Measurements from ENCODE around the gene TFDP1.

Gene TFDP1

GRCh38 chr13:113666951-113667701 is 82.6 kb downstream of the TFDP1 start, which contains the start of gene GRK1:
GRK1 (plus strand) TSS chr13:113667219; CDS start chr13:113667387, 168 bp downstream.
- no peak for DNase-seq (ENCODE audit: low spot score)

DNA sequence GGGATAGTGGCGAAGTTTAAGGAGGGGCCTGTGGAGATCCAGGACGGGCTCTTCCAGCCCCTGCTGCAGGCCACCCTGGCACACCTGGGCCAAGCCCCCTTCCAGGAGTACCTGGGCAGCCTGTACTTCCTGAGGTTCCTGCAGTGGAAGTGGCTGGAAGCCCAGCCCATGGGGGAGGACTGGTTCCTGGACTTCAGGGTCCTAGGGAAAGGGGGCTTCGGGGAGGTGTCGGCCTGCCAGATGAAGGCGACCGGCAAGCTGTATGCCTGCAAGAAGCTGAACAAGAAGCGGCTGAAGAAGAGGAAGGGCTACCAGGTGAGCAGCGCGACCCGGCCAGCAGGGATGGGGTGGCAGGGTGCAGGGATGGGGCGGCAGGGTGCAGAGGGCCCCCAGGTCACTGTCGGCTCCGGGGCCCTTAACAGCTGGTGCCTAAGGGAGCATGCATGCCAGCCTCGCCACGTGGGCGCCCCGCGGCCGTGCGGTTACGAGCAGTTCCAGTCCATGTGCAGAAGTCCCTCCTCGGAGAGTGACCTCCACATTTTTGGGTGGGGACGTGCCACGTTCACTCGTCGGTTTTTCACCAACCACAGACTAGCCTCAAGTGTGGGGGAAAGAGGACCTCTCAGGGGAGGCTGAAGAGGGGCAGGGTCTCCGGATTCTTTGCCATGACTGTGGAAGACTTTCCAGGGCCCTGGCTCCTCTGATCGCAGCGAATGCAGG is 83.4 kb downstream of the TFDP1 start:
- DNase-seq (ENCODE audit: low spot score): no peak

DNA sequence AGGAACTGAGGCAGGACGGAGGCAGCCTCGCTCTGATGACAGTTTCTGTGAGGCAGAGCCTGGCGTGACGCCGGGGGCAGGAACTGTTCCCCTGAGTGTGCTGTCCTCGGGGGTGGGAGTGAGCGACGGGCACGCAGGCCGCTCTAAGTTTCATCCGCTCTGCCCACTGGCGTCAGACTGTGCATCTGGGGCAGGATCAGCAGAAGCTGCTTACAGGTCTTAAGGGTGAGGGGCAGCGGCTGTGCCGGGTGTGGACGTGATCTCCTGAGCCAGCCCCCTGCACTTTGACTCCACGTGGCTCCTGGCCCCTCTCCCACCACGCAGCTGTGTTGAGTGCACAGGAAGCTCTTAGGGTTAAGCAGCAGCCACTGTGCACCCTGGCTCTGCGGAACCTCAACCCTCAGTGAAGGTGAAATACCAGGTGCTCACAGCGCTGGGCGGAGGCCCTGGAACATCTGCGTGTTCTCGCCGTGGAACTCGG is 84.0 kb downstream of the TFDP1 start:
- no peak for DNase-seq (ENCODE audit: low spot score)

DNA sequence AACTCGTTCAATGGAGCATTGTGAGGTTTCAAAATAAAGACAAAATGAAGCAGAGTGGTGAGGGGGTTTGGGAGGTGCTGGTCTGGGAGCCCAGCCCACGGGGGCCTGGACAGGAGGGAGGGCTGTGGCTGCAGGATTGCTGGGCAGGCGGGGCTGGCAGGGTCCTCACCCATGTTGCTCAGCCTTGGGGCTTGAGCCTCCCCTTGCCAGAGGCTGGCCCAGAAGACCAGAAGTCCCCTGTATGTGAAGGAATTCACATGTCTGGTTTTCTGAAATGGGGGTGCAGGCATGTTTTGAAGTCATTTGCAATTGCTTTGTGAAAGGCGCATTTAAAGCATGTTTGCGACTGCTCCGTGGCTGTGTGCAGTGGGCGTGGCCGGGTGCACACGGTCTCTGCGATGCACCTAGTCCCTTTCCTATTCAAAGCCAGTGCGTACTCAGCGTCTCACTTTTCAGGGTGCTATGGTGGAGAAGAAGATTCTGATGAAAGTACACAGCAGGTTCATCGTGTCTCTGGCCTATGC is 84.7 kb downstream of the TFDP1 start:
- DNase-seq (ENCODE audit: low spot score): no peak

DNA sequence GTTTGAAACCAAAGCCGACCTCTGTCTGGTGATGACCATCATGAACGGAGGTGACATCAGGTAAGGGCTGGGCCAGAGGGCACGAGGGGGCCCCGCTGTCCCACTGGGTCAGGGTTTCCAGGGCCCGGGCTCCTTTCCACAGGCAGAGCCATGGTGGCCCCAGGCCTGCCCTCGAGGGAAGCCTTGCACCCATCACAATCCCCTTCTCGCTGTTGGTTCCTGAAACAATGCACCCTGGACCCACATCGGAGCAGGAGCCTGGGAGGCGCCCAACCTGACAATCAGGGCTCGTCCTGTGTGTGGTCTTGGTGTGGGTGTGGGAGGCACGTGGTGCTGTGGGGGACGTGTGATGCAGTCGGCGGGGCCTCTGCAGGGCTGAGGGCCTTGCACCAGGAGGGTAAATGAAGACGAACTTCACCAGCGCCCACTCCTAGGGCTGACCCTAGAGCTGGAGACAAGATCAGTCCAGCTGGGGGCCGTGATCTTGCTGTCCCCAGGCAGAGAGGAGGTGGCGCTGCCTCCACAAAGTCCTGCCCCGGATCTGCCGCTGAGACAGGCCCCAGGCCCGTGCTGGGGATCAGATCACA is 85.3 kb downstream of the TFDP1 start:
- no peak for DNase-seq (ENCODE audit: low spot score)

DNA sequence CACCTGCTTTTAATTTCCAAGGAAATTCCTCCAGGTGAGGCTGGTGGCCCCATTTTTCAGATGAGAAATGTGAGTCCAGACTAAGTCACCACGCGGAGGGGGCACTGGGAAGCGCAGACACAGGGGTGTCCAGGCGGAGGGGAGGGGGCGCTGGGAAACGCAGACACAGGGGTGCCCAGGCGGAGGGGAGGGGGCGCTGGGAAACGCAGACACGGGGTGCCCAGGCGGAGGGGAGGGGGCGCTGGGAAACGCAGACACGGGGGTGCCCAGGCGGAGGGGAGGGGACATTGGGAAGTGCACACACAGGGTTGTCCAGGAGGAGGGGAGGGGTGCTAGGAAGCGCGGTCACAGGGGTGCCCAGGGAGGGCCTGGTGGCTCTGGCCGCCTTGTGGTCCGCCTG is 86.0 kb downstream of the TFDP1 start:
- DNase-seq (ENCODE audit: low spot score): no peak

DNA sequence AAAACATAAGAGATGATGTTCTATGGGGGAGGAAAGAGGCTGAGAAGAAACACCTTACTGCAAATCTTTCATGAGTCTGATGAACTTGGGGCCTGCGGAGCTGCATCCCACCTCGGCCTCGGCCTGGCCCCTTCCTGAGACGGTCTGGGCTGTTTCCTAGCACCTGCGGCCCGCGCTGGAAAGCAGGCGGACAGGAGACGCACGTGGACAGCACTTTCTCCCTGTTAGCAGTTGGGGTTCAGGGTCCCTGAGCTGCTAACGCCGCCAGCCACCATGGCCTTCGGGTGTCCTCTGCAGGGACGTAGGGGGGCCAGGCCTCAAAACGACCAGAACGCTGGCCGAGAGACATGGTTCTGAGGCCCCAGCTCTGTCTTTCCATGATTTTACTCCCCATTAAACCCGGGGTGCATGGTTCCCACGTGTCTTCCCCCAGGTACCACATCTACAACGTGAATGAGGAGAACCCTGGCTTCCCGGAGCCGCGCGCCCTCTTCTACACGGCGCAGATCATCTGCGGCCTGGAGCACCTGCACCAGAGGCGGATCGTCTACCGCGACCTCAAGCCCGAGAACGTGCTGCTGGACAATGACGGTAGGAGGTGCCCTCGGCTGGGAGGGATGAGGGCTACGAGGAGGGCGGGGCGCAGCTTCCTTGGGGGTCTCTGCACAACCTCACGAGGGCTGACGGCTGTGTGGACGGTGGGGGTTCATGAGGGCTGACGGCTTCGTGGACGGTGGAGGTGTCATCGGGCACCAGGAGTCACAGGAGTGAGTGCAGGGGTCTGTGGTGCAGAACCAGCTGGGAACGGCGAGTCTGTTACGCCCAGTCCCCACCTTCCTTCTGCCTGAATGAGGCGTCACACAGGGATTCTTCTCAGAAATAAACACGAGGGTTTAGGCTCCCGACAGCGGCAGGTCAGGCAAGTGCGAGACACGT is 86.8 kb downstream of the TFDP1 start:
- DNase-seq (ENCODE audit: low spot score): no peak

DNA sequence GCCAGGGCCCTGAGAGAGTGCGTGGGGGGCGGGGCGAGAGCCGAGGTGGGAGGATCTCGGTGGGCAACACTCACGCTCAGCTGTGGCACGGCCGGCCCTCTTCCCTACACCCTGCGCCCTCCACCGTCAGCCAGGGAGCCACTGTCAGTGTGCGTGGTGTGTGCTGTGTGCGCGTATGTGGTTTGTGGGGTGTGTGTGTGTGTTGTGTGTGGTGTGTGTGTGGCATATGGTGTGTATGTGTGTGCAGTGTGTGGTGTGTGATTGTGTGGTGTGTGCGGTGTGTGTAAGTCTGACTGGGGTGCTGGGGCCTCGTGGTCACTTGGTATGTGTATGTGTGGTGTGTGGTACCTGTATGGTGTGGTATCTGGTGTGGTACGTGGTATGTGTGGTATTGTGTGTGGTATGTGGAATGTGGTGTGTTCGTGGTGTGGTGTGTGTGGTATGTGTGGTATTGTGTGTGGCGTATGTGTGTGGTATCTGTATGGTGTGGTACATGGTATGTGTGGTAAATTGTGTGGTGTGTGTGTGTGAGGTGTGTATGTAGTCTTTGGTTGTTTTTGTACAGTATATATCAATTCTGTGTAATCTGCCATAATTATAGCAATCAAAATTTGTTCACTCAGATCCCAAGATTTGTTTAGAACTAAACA is 87.6 kb downstream of the TFDP1 start:
- DNase-seq (ENCODE audit: low spot score): no peak

Data from HuH-7.5 (cell line).